Nephron (organoid): Measurements from ENCODE around the gene CUBN.
"Not testable (repeated sequence)": the region's sequence is repeated elsewhere in the genome, so short reads cannot be mapped to it uniquely, and the experiment has no call there.

ENCODE experiments used
- H3K27ac Mint-ChIP-seq, 3 experiments: 2 replicates each; pipeline ENCODE4 v1.8.0; 2020; ENCODE audit warnings: mixed read lengths in 3 of 3, mild to moderate bottlenecking in 2 of 3, moderate library complexity in 1 of 3
- H3K27me3 Mint-ChIP-seq: 2 replicates; pipeline ENCODE4 v1.8.0; 2021; ENCODE audit warnings: low read depth, mild to moderate bottlenecking, moderate library complexity, mixed read lengths
- H3K36me3 Mint-ChIP-seq: 2 replicates; pipeline ENCODE4 v1.8.0; 2020; ENCODE audit warnings: low read depth, mixed read lengths
- H3K4me1 Mint-ChIP-seq: 2 replicates; pipeline ENCODE4 v1.8.0; 2020; ENCODE audit warnings: mixed read lengths
- H3K4me3 Mint-ChIP-seq, 3 experiments: 2 replicates each; pipeline ENCODE4 v1.8.0; 2020; ENCODE audit warnings: mild to moderate bottlenecking in 3 of 3, mixed read lengths in 3 of 3, moderate library complexity in 2 of 3
- H3K9me3 Mint-ChIP-seq: 2 replicates; pipeline ENCODE4 v1.8.0; 2020; ENCODE audit warnings: mixed read lengths
- CTCF ChIP-seq, 3 experiments: fragments of 200-600 bp; sonication (generic); IDR thresholded peaks; one replicate each; pipeline ENCODE4 v1.5.0; 2021; ENCODE audit warnings: antibody characterized with exemption in 3 of 3; ENCODE audit not compliant: unreplicated experiment in 3 of 3

Gene CUBN

GRCh38 chr10:17022466-17022825 lies 107.2 kb downstream of the CUBN start:
- no peak for TF ChIP-seq CTCF (IDR thresholded peaks at IDR 0.05; ENCODE audit: unreplicated experiment in 3 of 3)
- peak overlapping the region; percentile 66 to 71 (median 67) for H3K27ac Mint-ChIP-seq
- peaks cover 11% of the 10 kb centered on the region for H3K9me3 Mint-ChIP-seq
- no peak overlapping the region for H3K4me3 Mint-ChIP-seq
- peaks cover 3% of the 10 kb centered on the region for H3K27me3 Mint-ChIP-seq
- peaks cover 30% of the 10 kb centered on the region for H3K4me1 Mint-ChIP-seq
- H3K36me3 Mint-ChIP-seq: peaks cover 11% of the 10 kb centered on the region

- H3K9me3 Mint-ChIP-seq: peaks cover 12% of the 10 kb centered on the region
- peaks cover 11% of the 10 kb centered on the region for H3K36me3 Mint-ChIP-seq
- peaks cover 30% of the 10 kb centered on the region for H3K4me1 Mint-ChIP-seq
- H3K27me3 Mint-ChIP-seq: peaks cover 3% of the 10 kb centered on the region
- no peak overlapping the region for H3K4me3 Mint-ChIP-seq
- peak overlapping the region; percentile 66 to 71 (median 67) for H3K27ac Mint-ChIP-seq
- no peak for TF ChIP-seq CTCF (IDR thresholded peaks at IDR 0.05; ENCODE audit: unreplicated experiment in 3 of 3)
These were observed 107.8 kb downstream of the CUBN start for GRCh38 chr10:17021656-17022465.

DNA sequence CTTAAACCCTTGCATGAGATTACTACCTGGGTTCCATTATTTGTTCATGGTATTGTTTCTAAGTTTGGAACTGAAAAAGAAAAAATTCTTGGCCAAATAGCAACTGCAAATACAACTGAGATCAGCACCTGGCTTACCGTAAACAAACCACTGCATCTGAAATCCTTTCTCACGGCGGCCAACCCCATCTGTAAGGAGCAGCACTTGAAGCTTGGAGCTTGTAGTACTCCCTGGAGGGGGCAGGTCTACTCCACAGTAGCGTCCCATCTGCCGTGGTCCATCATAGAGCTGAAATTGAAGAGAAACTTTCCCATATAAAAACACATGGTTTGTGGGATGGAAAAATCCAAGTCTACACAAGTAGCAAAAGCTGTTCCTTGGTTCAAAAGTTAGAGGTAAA lies 109.9 kb downstream of the CUBN start:
- H3K27ac Mint-ChIP-seq: no peak overlapping the region
- peaks cover 12% of the 10 kb centered on the region for H3K9me3 Mint-ChIP-seq
- H3K27me3 Mint-ChIP-seq: peaks cover 3% of the 10 kb centered on the region
- H3K4me3 Mint-ChIP-seq: no peak overlapping the region
- H3K36me3 Mint-ChIP-seq: peaks cover 14% of the 10 kb centered on the region
- peaks cover 24% of the 10 kb centered on the region for H3K4me1 Mint-ChIP-seq
- no peak for TF ChIP-seq CTCF (IDR thresholded peaks at IDR 0.05; ENCODE audit: unreplicated experiment in 3 of 3)

GRCh38 chr10:17013131-17013983 lies 116.3 kb downstream of the CUBN start:
- H3K36me3 Mint-ChIP-seq, H3K27me3 Mint-ChIP-seq, H3K27ac Mint-ChIP-seq, H3K4me3 Mint-ChIP-seq: not testable (repeated sequence)
- H3K9me3 Mint-ChIP-seq: peaks cover 13% of the 10 kb centered on the region
- peaks cover 10% of the 10 kb centered on the region for H3K4me1 Mint-ChIP-seq

DNA sequence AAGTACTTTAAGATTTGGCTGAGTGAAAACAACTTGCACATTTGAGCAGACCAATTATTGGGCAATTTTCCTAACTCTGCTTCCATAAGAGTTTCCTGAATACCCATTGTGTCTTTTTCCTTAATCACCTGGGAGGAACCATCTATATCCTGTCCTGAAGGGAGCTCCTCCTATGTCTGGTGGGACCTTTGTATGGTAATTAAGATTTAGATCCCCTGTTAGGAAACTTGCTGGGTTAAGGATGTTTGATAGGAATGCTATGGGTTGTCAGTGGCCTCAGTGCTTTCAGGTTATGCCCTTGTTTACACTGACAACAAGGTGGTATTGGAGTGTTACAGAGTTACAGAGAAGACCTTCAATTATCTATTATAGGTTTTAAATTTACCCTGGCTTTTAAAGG lies 116.9 kb downstream of the CUBN start:
- Mint-ChIP-seq H3K4me1 (peaks cover 15% of the 10 kb centered on the region), H3K9me3 (peaks cover 12% of the 10 kb centered on the region)
- H3K27ac Mint-ChIP-seq, H3K4me3 Mint-ChIP-seq, H3K27me3 Mint-ChIP-seq, H3K36me3 Mint-ChIP-seq: not testable (repeated sequence)

- Mint-ChIP-seq H3K9me3 (peaks cover 12% of the 10 kb centered on the region), H3K36me3 (peaks cover 6% of the 10 kb centered on the region), H3K27me3 (no peaks in the 10 kb centered on the region), H3K4me1 (peaks cover 15% of the 10 kb centered on the region), H3K27ac (no peak overlapping the region), H3K4me3 (no peak overlapping the region)
- TF ChIP-seq CTCF (IDR thresholded peaks at IDR 0.05; ENCODE audit: unreplicated experiment in 3 of 3): no peak
These were observed 119.1 kb downstream of the CUBN start for GRCh38 chr10:17010363-17011145.
